B cell (primary cell): ENCODE measurements around the gene SENP1. TPM values are rescaled to one million over a fixed set of nuclear protein-coding genes. Genes with fewer than 3 reads are reported as not detected.

ENCODE experiments used
- ATAC-seq: fragments of 200-7000 bp; cut with Tn5 transposase; one replicate; pipeline ENCODE4 v1.10.0; 2021; ENCODE audit warnings: low read depth, mild to moderate bottlenecking, moderate number of reproducible peaks, moderate library complexity
- CTCF ChIA-PET: fragments of 350-600 bp; sonication (Branson Sonifier 250); formaldehyde crosslinking; loops from one replicate; lab custom pipeline; 2021; ENCODE audit warnings: antibody characterized with exemption, inconsistent platforms; lab: Charles Lee
- POLR2A ChIA-PET: fragments of 350-600 bp; sonication (Branson Sonifier 250); formaldehyde crosslinking; loops from one replicate; lab custom pipeline; 2021; ENCODE audit warnings: antibody characterized with exemption; lab: Charles Lee
- DNase-seq: peaks from one replicate; pipeline ENCODE4 v3.0.0; 2013
- H2AFZ ChIP-seq: 2 replicates; pipeline ENCODE4 v1.6.1; 2012; ENCODE audit warnings: mild to moderate bottlenecking, low read depth, low read length; ENCODE audit not compliant: insufficient read depth, poor library complexity, severe bottlenecking
- H3K27ac ChIP-seq, 2 donors: 1 replicate in 1 of 2; 2 replicates in 1 of 2; pipeline ENCODE4 v1.5.1; 2012 to 2013; ENCODE audit warnings: low read length in 2 of 2, mild to moderate bottlenecking in 2 of 2, moderate library complexity in 1 of 2
- H3K27me3 ChIP-seq, 4 experiments: fragments of 200-600 bp in 1 of 4; sonication (generic) in 1 of 4; replicated peaks in 1 of 4; 1 replicate in 2 of 4; 2 replicates in 2 of 4; pipeline versions ENCODE4 v1.6.1 to v1.7.0; 2013 to 2016; ENCODE audit warnings: low read length in 3 of 4, mild to moderate bottlenecking in 2 of 4, mixed read lengths in 1 of 4, moderate library complexity in 1 of 4; ENCODE audit not compliant: insufficient read depth in 4 of 4, control insufficient read depth in 3 of 4; ENCODE audit errors: control extremely low read depth in 1 of 4
- H3K36me3 ChIP-seq, 2 experiments: replicated peaks in 1 of 2; 1 replicate in 1 of 2; 2 replicates in 1 of 2; pipeline versions ENCODE4 v1.6.1 to v1.7.1; 2013; ENCODE audit warnings: low read length in 1 of 2; ENCODE audit not compliant: insufficient read depth in 2 of 2, control insufficient read depth in 1 of 2; ENCODE audit errors: control extremely low read depth in 1 of 2, extremely low read depth in 1 of 2
- H3K4me1 ChIP-seq, 2 donors: fragments of 200-600 bp in 1 of 2; sonication (generic) in 1 of 2; 1 replicate in 1 of 2; 2 replicates in 1 of 2; pipeline versions ENCODE4 v1.5.1 to v1.6.1; 2013 to 2017; ENCODE audit warnings: low read length in 2 of 2; ENCODE audit not compliant: control insufficient read depth in 2 of 2, insufficient read depth in 2 of 2
- H3K4me2 ChIP-seq: replicated peaks from 2 replicates; pipeline ENCODE3; 2012; ENCODE audit warnings: mild to moderate bottlenecking, low read depth, low read length; ENCODE audit not compliant: poor library complexity, severe bottlenecking
- H3K4me3 ChIP-seq, 5 experiments: fragments of 200-600 bp in 1 of 5; sonication (generic) in 1 of 5; 1 replicate in 3 of 5; 2 replicates in 2 of 5; pipeline versions ENCODE4 v1.5.1 to v1.7.0; 2011 to 2016; ENCODE audit warnings: low read length in 4 of 5, mild to moderate bottlenecking in 4 of 5, low read depth in 2 of 5, control low read depth in 1 of 5, moderate library complexity in 1 of 5; ENCODE audit not compliant: insufficient read depth in 1 of 5; ENCODE audit errors: control extremely low read depth in 1 of 5, extremely low read depth in 1 of 5
- H3K79me2 ChIP-seq: fragments of 200-600 bp; sonication (generic); one replicate; pipeline ENCODE4 v1.6.0; 2016; ENCODE audit warnings: low read length; ENCODE audit not compliant: control insufficient read depth, insufficient read depth
- H3K9ac ChIP-seq: fragments of 200-600 bp; sonication (generic); 2 replicates; pipeline ENCODE4 v1.6.1; 2017; ENCODE audit warnings: mild to moderate bottlenecking, low read length, moderate library complexity
- H3K9me3 ChIP-seq, 3 donors: one replicate each; pipeline versions ENCODE4 v1.6.1 to v1.7.1; 2013; ENCODE audit warnings: low read length in 2 of 3; ENCODE audit not compliant: control insufficient read depth in 2 of 3, insufficient read depth in 1 of 3; ENCODE audit errors: control extremely low read depth in 1 of 3
- H4K20me1 ChIP-seq: 2 replicates; pipeline ENCODE4 v1.6.0; 2012; ENCODE audit warnings: mild to moderate bottlenecking, low read length; ENCODE audit not compliant: insufficient read depth, control insufficient read depth, poor library complexity, severe bottlenecking
- H3K27ac Mint-ChIP-seq: one replicate; pipeline ENCODE4 v1.8.0; 2021; ENCODE audit warnings: mixed read lengths
- H3K27me3 Mint-ChIP-seq: one replicate; pipeline ENCODE4 v1.8.0; 2021; ENCODE audit warnings: mixed read lengths
- H3K4me1 Mint-ChIP-seq: one replicate; pipeline ENCODE4 v1.8.0; 2021; ENCODE audit warnings: mixed read lengths
- H3K4me3 Mint-ChIP-seq: one replicate; pipeline ENCODE4 v1.8.0; 2021; ENCODE audit warnings: mixed read lengths
- H3K9me3 Mint-ChIP-seq: one replicate; pipeline ENCODE4 v1.8.0; 2022; ENCODE audit warnings: mixed read lengths; ENCODE audit not compliant: insufficient read depth
- EZH2 ChIP-seq: IDR thresholded peaks from 2 replicates; pipeline ENCODE4 v1.6.1; 2012; ENCODE audit warnings: borderline replicate concordance, low read depth, mild to moderate bottlenecking, moderate library complexity, low read length; ENCODE audit not compliant: insufficient read depth, poor library complexity, severe bottlenecking
- WGBS: methylation state at CpG from one replicate; pipeline ENCODE4 v1.1.5; 2013; ENCODE audit warnings: missing lambda C conversion rate; ENCODE audit not compliant: insufficient coverage; 5-methylcytosine and 5-hydroxymethylcytosine counted together
- intact Hi-C: fragments of 100-400 bp; cut with micrococcal nuclease; formaldehyde crosslinking; loops from one replicate; pipeline ENCODE4 v1.10.0; 2022
- polyA plus RNA-seq: library from polyadenylated mRNA; depleted of rRNA; stranded (reverse); fragments of >200 nt; gene quantifications from 2 replicates; pipeline ENCODE4 v1.2.3, GENCODE V29; 2012
- total RNA-seq, 2 donors: library from RNA; stranded (reverse); fragments of 120-200 nt in 1 of 2; gene quantifications; 1 replicate in 1 of 2; 2 replicates in 1 of 2; pipeline versions ENCODE4 v1.2.3 to v1.2.4, GENCODE V29; 2013 to 2022
- TF ChIP-seq, protein P1 (sequence below): fragments of 200-600 bp; IDR thresholded peaks from one replicate; pipeline ENCODE4 v1.8.0; 2022; ENCODE audit warnings: antibody characterized with exemption, mild to moderate bottlenecking

Gene SENP1
- total and polyA plus RNA-seq, 2 donors (not counting 1 experiment from before 2014, with no cell fraction given) = 7.3 to 44.8 TPM

- no peak overlapping the region for H3K4me3 Mint-ChIP-seq
- Histone ChIP-seq H3K79me2 (no peaks in the 10 kb centered on the region), H3K36me3 (peaks cover 9 to 50% of the 10 kb centered on the region in 2 experiments), H3K4me2 (no peak overlapping the region), H3K9me3 (no peaks in the 10 kb centered on the region), H3K4me3 (no peak overlapping the region), H3K27me3 (no peaks in the 10 kb centered on the region), H4K20me1 (no peaks in the 10 kb centered on the region), H2AFZ (no peak overlapping the region), H3K9ac (no peak overlapping the region), H3K4me1 (no peaks in the 10 kb centered on the region), H3K27ac (no peak overlapping the region)
- intact Hi-C loops = no loop called here
- DNase-seq (no peak), ATAC-seq (no peak)
- POLR2A ChIA-PET = no interaction called here
- 100% methylated on average over 3 of the region's 5 CpGs for WGBS
- H3K4me1 Mint-ChIP-seq = no peaks in the 10 kb centered on the region
- no peaks in the 10 kb centered on the region for H3K27me3 Mint-ChIP-seq
- no peak for TF ChIP-seq EZH2
- TF ChIP-seq, protein P1, sequence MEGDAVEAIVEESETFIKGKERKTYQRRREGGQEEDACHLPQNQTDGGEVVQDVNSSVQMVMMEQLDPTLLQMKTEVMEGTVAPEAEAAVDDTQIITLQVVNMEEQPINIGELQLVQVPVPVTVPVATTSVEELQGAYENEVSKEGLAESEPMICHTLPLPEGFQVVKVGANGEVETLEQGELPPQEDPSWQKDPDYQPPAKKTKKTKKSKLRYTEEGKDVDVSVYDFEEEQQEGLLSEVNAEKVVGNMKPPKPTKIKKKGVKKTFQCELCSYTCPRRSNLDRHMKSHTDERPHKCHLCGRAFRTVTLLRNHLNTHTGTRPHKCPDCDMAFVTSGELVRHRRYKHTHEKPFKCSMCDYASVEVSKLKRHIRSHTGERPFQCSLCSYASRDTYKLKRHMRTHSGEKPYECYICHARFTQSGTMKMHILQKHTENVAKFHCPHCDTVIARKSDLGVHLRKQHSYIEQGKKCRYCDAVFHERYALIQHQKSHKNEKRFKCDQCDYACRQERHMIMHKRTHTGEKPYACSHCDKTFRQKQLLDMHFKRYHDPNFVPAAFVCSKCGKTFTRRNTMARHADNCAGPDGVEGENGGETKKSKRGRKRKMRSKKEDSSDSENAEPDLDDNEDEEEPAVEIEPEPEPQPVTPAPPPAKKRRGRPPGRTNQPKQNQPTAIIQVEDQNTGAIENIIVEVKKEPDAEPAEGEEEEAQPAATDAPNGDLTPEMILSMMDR = no peak
- no peaks in the 10 kb centered on the region for H3K9me3 Mint-ChIP-seq
- no peak overlapping the region for H3K27ac Mint-ChIP-seq
- CTCF ChIA-PET = no interaction called here
Observed at GRCh38 chr12:48078901-48079300, 27.0 kb downstream of the SENP1 start.

- H3K79me2 ChIP-seq = no peaks in the 10 kb centered on the region
- no peak overlapping the region for H3K4me2 ChIP-seq
- peaks cover 10 to 50% of the 10 kb centered on the region in 2 experiments for H3K36me3 ChIP-seq
- H3K27ac ChIP-seq = no peak overlapping the region
- intact Hi-C loops = no loop called here
- no peak for TF ChIP-seq EZH2
- TF ChIP-seq, protein P1 = no peak
- no peak overlapping the region for H2AFZ ChIP-seq
- no peaks in the 10 kb centered on the region for H3K27me3 Mint-ChIP-seq
- H4K20me1 ChIP-seq = no peaks in the 10 kb centered on the region
- CTCF ChIA-PET = no interaction called here
- no peak overlapping the region for H3K9ac ChIP-seq
- DNase-seq (no peak), ATAC-seq (no peak)
- no peaks in the 10 kb centered on the region for H3K4me1 Mint-ChIP-seq
- WGBS = 100% methylated on average over 1 of the region's 2 CpGs
- H3K27me3 ChIP-seq = no peaks in the 10 kb centered on the region
- no peak overlapping the region for H3K4me3 ChIP-seq
- H3K4me3 Mint-ChIP-seq = no peak overlapping the region
- POLR2A ChIA-PET = no interaction called here
- no peaks in the 10 kb centered on the region for H3K9me3 ChIP-seq
- no peaks in the 10 kb centered on the region for H3K4me1 ChIP-seq
- no peak overlapping the region for H3K27ac Mint-ChIP-seq
- no peaks in the 10 kb centered on the region for H3K9me3 Mint-ChIP-seq
Observed at GRCh38 chr12:48077111-48077510, 28.8 kb downstream of the SENP1 start.
